GM12892 (cell line): ENCODE measurements around the gene MLX.

ENCODE experiments used
- POLR2A ChIP-seq: IDR thresholded peaks from 2 replicates; pipeline ENCODE4 v1.6.1; 2011; ENCODE audit warnings: low read depth, low read length, control low read depth
- POLR2AphosphoS5 ChIP-seq: IDR thresholded peaks from 2 replicates; pipeline ENCODE4 v1.6.1; 2011; ENCODE audit warnings: low read depth, low read length, control low read depth
- TAF1 ChIP-seq: IDR thresholded peaks from 2 replicates; pipeline ENCODE4 v1.6.1; 2011; ENCODE audit warnings: low read depth, mild to moderate bottlenecking, control low read depth, low read length, borderline replicate concordance

DNA sequence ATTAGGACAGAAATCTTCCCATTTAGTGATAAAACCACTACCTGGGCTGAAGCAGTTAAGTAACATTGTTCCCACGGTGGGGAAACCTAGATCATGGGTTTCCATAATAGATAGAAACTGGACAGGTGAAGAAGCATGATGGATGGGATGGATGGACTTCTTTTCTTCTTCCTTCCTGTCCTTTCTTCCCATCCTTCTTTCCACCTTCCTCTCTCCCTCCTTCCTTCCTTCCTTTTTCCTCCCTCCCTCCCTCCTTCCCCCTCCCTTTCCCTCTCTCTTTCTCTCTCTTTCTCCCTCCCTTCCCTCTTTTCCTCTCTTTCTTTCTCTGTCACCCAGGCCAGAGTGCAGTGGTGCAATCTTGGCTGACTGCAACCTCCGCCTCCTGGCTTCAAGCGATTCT lies 7.6 kb downstream of the MLX start:
- no peak for TF ChIP-seq POLR2AphosphoS5
- TF ChIP-seq POLR2A, result no peak
- no peak for TF ChIP-seq TAF1
